ENCODE data around the gene SULT4A1. TPM values are rescaled to one million over a fixed set of nuclear protein-coding genes. Genes with fewer than 3 reads are reported as not detected.
"Not testable (repeated sequence)": the region's sequence is repeated elsewhere in the genome, so short reads cannot be mapped to it uniquely, and the experiment has no call there.

SULT4A1 gene
- total and polyA plus RNA-seq, 4 donors = 0.08 to 0.37 TPM; not detected in 2

- no peak overlapping the region for H3K27ac ChIP-seq (ENCODE audit: low read depth in 1 of 2, low read length in 2 of 2)
- no peak for DNase-seq (ENCODE audit: low spot score)
- H3K9ac ChIP-seq (ENCODE audit: low read depth in 1 of 2, low read length in 2 of 2) = no peak overlapping the region
- no peaks in the 10 kb centered on the region for H3K4me1 ChIP-seq (ENCODE audit: control insufficient read depth in 4 of 4, insufficient read depth in 4 of 4, low read length in 3 of 4)
- H3K27me3 ChIP-seq (ENCODE audit: control insufficient read depth in 4 of 4, insufficient read depth in 4 of 4, low read length in 3 of 4) = peaks cover 0 to 8% (median 0%) of the 10 kb centered on the region in 4 donors
- H3K36me3 ChIP-seq (ENCODE audit: control insufficient read depth in 4 of 4, insufficient read depth in 3 of 4, low read depth in 1 of 4, low read length in 3 of 4) = no peaks in the 10 kb centered on the region
- H3K9me3 ChIP-seq (ENCODE audit: control insufficient read depth in 4 of 4, low read length in 3 of 4) = no peaks in the 10 kb centered on the region
- 81% methylated on average over 5 of the region's 5 CpGs for WGBS
- H3K4me3 ChIP-seq (ENCODE audit: low read depth in 1 of 3, low read length in 3 of 3) = no peak overlapping the region
- TF ChIP-seq GABPA (IDR thresholded peaks at IDR 0.05 in 1 of 2, conservative IDR thresholded peaks at IDR 0.05 in 1 of 2) (no peak), NR2F2 (IDR thresholded peaks at IDR 0.05) (no peak)
Observed at GRCh38 chr22:43869799-43870198, 7.5 kb upstream of the SULT4A1 start.

DNA sequence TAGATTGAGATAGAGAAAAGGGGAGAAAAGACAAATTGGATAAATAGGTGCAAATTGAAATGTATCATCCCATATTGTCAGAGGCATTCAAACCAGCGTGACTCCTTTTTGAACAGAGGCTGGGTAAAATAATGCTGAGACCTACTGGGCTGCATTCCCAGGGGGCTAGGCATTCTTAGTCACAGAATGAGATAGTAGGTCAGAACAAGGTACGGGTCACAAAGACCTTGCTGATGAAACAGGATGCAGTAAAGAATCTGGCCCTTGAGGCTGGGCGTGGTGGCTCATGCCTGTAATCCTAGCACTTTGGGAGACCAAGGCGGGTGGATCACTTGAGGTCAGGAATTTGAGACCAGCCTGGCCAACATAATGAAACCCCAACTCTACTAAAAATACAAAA is 6.7 kb upstream of the SULT4A1 start:
- not testable (repeated sequence) for H3K27ac ChIP-seq (ENCODE audit: low read depth in 1 of 2, low read length in 2 of 2); H3K9me3 ChIP-seq (ENCODE audit: control insufficient read depth in 4 of 4, low read length in 3 of 4); H3K36me3 ChIP-seq (ENCODE audit: control insufficient read depth in 4 of 4, insufficient read depth in 3 of 4, low read depth in 1 of 4, low read length in 3 of 4); H3K9ac ChIP-seq (ENCODE audit: low read depth in 1 of 2, low read length in 2 of 2); DNase-seq (ENCODE audit: low spot score); H3K27me3 ChIP-seq (ENCODE audit: control insufficient read depth in 4 of 4, insufficient read depth in 4 of 4, low read length in 3 of 4); H3K4me1 ChIP-seq (ENCODE audit: control insufficient read depth in 4 of 4, insufficient read depth in 4 of 4, low read length in 3 of 4); H3K4me3 ChIP-seq (ENCODE audit: low read depth in 1 of 3, low read length in 3 of 3)
- 75% methylated on average over 4 of the region's 4 CpGs for WGBS

- H3K27me3 ChIP-seq (ENCODE audit: control insufficient read depth in 4 of 4, insufficient read depth in 4 of 4, low read length in 3 of 4) = peaks cover 0 to 8% (median 3%) of the 10 kb centered on the region in 4 donors
Observed at GRCh38 chr22:43867839-43868635, 5.7 kb upstream of the SULT4A1 start.

More at GRCh38 chr22:43867839-43868635, 5.7 kb upstream of the SULT4A1 start:
- TF ChIP-seq, protein P1, sequence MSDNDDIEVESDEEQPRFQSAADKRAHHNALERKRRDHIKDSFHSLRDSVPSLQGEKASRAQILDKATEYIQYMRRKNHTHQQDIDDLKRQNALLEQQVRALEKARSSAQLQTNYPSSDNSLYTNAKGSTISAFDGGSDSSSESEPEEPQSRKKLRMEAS (IDR thresholded peaks at IDR 0.05) = no peak
- TF ChIP-seq, protein P2, sequence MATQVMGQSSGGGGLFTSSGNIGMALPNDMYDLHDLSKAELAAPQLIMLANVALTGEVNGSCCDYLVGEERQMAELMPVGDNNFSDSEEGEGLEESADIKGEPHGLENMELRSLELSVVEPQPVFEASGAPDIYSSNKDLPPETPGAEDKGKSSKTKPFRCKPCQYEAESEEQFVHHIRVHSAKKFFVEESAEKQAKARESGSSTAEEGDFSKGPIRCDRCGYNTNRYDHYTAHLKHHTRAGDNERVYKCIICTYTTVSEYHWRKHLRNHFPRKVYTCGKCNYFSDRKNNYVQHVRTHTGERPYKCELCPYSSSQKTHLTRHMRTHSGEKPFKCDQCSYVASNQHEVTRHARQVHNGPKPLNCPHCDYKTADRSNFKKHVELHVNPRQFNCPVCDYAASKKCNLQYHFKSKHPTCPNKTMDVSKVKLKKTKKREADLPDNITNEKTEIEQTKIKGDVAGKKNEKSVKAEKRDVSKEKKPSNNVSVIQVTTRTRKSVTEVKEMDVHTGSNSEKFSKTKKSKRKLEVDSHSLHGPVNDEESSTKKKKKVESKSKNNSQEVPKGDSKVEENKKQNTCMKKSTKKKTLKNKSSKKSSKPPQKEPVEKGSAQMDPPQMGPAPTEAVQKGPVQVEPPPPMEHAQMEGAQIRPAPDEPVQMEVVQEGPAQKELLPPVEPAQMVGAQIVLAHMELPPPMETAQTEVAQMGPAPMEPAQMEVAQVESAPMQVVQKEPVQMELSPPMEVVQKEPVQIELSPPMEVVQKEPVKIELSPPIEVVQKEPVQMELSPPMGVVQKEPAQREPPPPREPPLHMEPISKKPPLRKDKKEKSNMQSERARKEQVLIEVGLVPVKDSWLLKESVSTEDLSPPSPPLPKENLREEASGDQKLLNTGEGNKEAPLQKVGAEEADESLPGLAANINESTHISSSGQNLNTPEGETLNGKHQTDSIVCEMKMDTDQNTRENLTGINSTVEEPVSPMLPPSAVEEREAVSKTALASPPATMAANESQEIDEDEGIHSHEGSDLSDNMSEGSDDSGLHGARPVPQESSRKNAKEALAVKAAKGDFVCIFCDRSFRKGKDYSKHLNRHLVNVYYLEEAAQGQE (IDR thresholded peaks at IDR 0.05) = peak; percentile 100
- TF ChIP-seq, protein P3, sequence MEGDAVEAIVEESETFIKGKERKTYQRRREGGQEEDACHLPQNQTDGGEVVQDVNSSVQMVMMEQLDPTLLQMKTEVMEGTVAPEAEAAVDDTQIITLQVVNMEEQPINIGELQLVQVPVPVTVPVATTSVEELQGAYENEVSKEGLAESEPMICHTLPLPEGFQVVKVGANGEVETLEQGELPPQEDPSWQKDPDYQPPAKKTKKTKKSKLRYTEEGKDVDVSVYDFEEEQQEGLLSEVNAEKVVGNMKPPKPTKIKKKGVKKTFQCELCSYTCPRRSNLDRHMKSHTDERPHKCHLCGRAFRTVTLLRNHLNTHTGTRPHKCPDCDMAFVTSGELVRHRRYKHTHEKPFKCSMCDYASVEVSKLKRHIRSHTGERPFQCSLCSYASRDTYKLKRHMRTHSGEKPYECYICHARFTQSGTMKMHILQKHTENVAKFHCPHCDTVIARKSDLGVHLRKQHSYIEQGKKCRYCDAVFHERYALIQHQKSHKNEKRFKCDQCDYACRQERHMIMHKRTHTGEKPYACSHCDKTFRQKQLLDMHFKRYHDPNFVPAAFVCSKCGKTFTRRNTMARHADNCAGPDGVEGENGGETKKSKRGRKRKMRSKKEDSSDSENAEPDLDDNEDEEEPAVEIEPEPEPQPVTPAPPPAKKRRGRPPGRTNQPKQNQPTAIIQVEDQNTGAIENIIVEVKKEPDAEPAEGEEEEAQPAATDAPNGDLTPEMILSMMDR (IDR thresholded peaks at IDR 0.05; ENCODE audit: low read depth, low read length, missing input control) = no peak
- 13% methylated on average over 11 of the region's 11 CpGs for WGBS
- Histone ChIP-seq H3K4me1 (ENCODE audit: control insufficient read depth in 4 of 4, insufficient read depth in 4 of 4, low read length in 3 of 4) (no peaks in the 10 kb centered on the region), H3K9ac (ENCODE audit: low read depth in 1 of 2, low read length in 2 of 2) (no peak overlapping the region), H3K9me3 (ENCODE audit: control insufficient read depth in 4 of 4, low read length in 3 of 4) (no peaks in the 10 kb centered on the region), H3K27ac (ENCODE audit: low read depth in 1 of 2, low read length in 2 of 2) (no peak overlapping the region), H3K36me3 (ENCODE audit: control insufficient read depth in 4 of 4, insufficient read depth in 3 of 4, low read depth in 1 of 4, low read length in 3 of 4) (no peaks in the 10 kb centered on the region), H3K4me3 (ENCODE audit: low read depth in 1 of 3, low read length in 3 of 3) (no peak overlapping the region)
- DNase-seq (ENCODE audit: low spot score) = peak; percentile 62

Measured in liver (tissue), 9 donors.